NCI-H146 treated with DMSO at 0.1 percent for 48 hours (cell line): ENCODE measurements around the gene SAMD10.

Experiments used
- DNase-seq: peaks from one replicate; lab custom pipeline; 2025; ENCODE audit not compliant: unreplicated experiment; lab: John Stamatoyannopoulos, UW

Gene SAMD10

GRCh38 chr20:63957690-63958441 is 21.6 kb downstream of the SAMD10 start:
- no peak for DNase-seq

GRCh38 chr20:63957004-63957689 is 22.3 kb downstream of the SAMD10 start:
- DNase-seq: peak; percentile 72

- DNase-seq: no peak
Measured at GRCh38 chr20:63956664-63957003, 22.8 kb downstream of the SAMD10 start.

- peak; percentile 75 for DNase-seq
Measured at GRCh38 chr20:63955827-63956663, 23.4 kb downstream of the SAMD10 start, which contains the start of gene UCKL1. UCKL1 (minus strand) TSS chr20:63956416; CDS start chr20:63956372, 44 bp downstream.

GRCh38 chr20:63955281-63955826 is 24.1 kb downstream of the SAMD10 start:
- no peak for DNase-seq

GRCh38 chr20:63953764-63954429 is 25.5 kb downstream of the SAMD10 start:
- DNase-seq: no peak

- DNase-seq: no peak
Measured at GRCh38 chr20:63952769-63953168, 26.7 kb downstream of the SAMD10 start.

- no peak for DNase-seq
Measured at GRCh38 chr20:63952210-63952535, 27.3 kb downstream of the SAMD10 start.

- DNase-seq: no peak
Measured at GRCh38 chr20:63951398-63952209, 27.8 kb downstream of the SAMD10 start.

- DNase-seq: no peak
Measured at GRCh38 chr20:63950701-63951397, 28.6 kb downstream of the SAMD10 start.

GRCh38 chr20:63947638-63948456 is 31.6 kb downstream of the SAMD10 start:
- DNase-seq: no peak

GRCh38 chr20:63946986-63947637 is 32.3 kb downstream of the SAMD10 start:
- no peak for DNase-seq

GRCh38 chr20:63945921-63946920 is 33.2 kb downstream of the SAMD10 start:
- DNase-seq: no peak

- DNase-seq: no peak
Measured at GRCh38 chr20:63945031-63945658, 34.3 kb downstream of the SAMD10 start.

GRCh38 chr20:63944078-63944941 is 35.1 kb downstream of the SAMD10 start:
- DNase-seq: no peak

- no peak for DNase-seq
Measured at GRCh38 chr20:63943808-63944077, 35.7 kb downstream of the SAMD10 start.
